GM12865 (cell line): ENCODE results near the gene LMOD3.
A peak's percentile ranks its signal among the peaks of the same experiment; 100 is the strongest.

ENCODE experiments used
- DNase-seq: peaks from one replicate; pipeline ENCODE4 v3.0.0; 2010; ENCODE audit warnings: low read depth
- H3K4me3 ChIP-seq: 2 replicates; pipeline ENCODE4 v1.5.1; 2011; ENCODE audit warnings: mild to moderate bottlenecking, low read depth, low read length, control low read depth
- CTCF ChIP-seq: IDR thresholded peaks from 2 replicates; pipeline ENCODE4 v1.5.1; 2011; ENCODE audit warnings: low read length, control low read depth, low read depth, inconsistent platforms; ENCODE audit not compliant: insufficient read depth; ENCODE audit errors: missing control alignments

The LMOD3 gene

GRCh38 chr3:69097407-69098086, 24.8 kb downstream of the LMOD3 start:
- no peak overlapping the region for H3K4me3 ChIP-seq
- DNase-seq = no peak
- TF ChIP-seq CTCF = no peak

DNA sequence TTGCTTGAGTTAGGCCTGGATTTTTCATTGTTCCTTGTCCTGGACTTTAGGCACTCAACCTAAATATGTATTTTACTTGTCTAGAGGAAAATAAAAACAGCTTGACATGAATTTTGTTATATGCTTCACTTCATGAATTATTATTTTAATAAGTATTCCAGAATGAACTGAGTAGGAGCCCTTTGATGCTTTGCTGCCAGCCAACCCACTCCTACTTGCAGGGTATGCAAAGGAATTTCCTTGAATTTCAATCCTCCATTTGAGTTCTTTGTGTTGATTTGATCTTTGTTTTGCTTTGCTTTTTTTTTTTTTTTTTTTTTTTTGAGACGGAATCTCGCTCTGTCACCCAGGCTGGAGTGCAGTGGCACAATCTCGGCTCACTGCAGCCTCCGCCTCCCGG, 26.1 kb downstream of the LMOD3 start:
- no peak for DNase-seq
- no peak for TF ChIP-seq CTCF
- no peak overlapping the region for H3K4me3 ChIP-seq

- no peak overlapping the region for H3K4me3 ChIP-seq
- peak; percentile 34 for DNase-seq
- TF ChIP-seq CTCF = no peak
Measured at GRCh38 chr3:69095636-69096035, 26.8 kb downstream of the LMOD3 start.

DNA sequence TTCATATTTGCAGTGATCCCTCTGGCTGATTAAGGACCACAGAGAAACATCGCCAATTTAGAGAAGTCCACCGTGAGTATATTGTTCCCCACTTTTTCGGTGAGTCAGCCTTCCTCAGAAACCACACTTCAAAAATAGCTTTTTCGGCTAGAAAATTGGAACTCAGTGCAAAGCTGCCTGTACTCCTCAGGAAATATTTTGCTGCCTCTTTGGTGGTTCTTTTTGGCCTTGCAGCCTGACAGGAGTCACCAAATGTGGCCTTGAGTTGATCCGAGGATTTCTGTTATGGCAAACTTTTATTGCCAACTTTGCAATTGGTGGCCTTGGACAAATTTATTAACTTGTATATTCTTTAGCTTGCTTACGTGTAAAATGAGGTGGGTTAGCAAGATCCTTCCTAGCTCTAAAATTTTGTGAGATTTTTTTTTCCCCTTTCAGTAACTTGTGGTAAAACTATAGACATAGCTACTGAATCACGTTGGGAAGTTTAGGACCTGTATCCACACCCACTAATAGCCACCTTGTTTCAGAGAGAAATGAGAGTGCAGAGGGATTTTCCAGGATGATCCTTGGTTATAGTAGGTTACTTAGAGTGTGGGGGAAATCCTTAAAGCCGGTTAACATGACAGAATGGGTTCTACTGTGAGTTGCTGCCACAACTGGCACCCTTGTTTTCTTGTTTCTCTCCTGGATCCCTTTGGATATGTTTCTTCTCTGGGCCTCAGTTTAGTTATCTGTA, 27.8 kb downstream of the LMOD3 start:
- no peak for TF ChIP-seq CTCF
- peak; percentile 28 for DNase-seq
- no peak overlapping the region for H3K4me3 ChIP-seq

DNA sequence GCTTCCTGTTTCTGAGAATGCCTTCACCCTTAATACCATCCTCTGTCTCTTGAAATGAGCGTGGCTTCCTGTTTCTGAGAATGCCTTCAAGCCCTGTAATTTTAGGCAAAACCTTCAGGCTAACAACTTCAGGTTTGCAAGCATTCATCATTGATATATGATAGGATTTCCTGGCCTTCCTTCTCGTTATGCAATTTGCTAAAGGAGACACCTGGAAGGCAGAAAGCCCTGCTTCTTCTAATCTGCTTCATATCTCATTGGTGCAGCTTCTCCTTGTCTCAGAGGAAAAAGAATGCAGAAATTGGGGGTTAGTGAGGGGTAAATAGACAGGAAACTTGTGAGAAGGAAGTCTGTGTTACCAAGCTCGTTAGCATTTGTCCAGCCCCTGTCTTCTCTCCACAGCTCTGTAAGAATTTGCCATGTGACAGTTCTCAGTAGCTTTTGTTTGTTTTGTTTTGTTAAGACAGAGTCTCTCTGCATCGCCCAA, 30.3 kb downstream of the LMOD3 start:
- peak; percentile 67 for DNase-seq
- no peak for TF ChIP-seq CTCF
- peak overlapping the region; percentile 40 for H3K4me3 ChIP-seq

DNA sequence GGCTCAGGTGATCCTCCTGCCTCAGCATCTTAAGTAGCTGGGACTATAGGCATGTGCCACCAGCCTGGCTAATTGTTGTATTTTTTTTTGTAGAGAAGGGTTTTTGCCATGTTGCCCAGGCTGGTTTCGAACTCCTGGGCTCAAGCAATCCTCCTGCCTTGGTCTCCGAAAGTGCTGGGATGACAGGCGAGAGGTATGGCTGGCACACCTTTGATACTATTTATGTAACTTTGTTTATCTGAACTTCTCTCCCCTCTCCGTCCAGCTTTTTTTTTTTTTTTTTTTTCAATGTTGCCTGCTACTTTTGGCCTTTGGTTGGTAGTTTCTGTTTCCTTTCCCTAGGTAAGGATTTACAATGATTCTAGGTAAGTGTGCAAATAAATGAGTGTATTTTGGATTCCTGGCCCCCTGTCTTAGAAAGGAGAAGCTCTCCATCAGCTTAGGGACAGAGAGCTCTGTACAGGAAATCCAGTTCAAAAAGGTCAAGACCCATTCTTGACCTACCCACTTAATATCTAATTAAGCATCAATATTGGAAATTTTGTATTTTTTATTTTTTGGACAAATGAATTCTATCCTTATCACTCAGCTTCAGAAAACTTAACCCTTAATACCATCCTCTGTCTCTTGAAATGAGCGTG, 30.9 kb downstream of the LMOD3 start:
- TF ChIP-seq CTCF = no peak
- DNase-seq = peak; percentile 5
- H3K4me3 ChIP-seq = peak overlapping the region; percentile 40
